ENCODE data around the gene METTL26.

Gene METTL26

DNA sequence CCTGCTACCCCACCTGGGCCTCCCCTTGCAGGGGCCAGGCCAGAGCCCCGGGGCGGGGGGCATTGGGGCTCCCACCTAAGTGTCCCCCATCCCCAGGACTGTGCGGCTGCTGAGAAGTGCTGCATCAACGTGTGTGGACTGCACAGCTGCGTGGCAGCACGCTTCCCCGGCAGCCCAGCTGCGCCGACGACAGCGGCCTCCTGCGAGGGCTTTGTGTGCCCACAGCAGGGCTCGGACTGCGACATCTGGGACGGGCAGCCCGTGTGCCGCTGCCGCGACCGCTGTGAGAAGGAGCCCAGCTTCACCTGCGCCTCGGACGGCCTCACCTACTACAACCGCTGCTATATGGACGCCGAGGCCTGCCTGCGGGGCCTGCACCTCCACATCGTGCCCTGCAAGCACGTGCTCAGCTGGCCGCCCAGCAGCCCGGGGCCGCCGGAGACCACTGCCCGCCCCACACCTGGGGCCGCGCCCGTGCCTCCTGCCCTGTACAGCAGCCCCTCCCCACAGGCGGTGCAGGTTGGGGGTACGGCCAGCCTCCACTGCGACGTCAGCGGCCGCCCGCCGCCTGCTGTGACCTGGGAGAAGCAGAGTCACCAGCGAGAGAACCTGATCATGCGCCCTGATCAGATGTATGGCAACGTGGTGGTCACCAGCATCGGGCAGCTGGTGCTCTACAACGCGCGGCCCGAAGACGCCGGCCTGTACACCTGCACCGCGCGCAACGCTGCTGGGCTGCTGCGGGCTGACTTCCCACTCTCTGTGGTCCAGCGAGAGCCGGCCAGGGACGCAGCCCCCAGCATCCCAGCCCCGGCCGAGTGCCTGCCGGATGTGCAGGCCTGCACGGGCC lies 3.4 kb downstream of the METTL26 start:
- H3K4me1 Mint-ChIP-seq, result peaks cover 7% of the 10 kb centered on the region
- ATAC-seq (ENCODE audit: low read depth), result no peak
- no peak for DNase-seq (ENCODE audit: low spot score in 2 of 2)
- H3K27ac Mint-ChIP-seq, result no peak overlapping the region
- no peaks in the 10 kb centered on the region for H3K36me3 Mint-ChIP-seq
- no peaks in the 10 kb centered on the region for H3K9me3 Mint-ChIP-seq
- H3K4me3 Mint-ChIP-seq, result no peak overlapping the region
- peaks cover 3% of the 10 kb centered on the region for H3K27me3 Mint-ChIP-seq

DNA sequence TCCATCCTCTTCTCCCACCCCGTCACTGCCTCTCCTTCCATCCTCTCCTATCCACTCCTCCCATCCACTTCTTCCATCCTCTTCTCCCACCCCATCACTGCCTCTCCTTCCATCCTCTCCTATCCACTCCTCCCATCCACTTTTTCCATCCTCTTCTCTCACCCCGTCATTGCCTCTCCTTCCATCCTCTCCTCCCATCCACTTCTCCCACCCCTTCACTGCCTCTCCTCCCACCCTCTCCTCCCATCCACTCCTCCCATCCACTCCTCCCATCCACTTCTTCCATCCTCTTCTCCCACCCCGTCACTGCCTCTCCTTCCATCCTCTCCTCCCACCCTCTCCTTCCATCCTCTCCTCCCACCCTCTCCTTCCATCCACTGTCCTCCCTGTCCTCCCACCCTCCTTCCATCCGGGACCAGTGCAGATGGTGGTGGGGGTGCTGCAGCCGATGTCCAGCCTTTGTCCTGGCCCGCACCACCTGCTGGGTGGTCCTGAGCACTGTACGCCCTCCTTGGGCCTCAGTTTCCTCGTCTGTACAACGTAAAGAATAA lies 4.2 kb downstream of the METTL26 start:
- DNase-seq (ENCODE audit: low spot score in 2 of 2) (no peak), ATAC-seq (ENCODE audit: low read depth) (no peak)
- H3K9me3 Mint-ChIP-seq, result no peaks in the 10 kb centered on the region
- H3K27me3 Mint-ChIP-seq, result peaks cover 3% of the 10 kb centered on the region
- H3K4me1 Mint-ChIP-seq, result peaks cover 7% of the 10 kb centered on the region
- H3K36me3 Mint-ChIP-seq, result no peaks in the 10 kb centered on the region
- H3K4me3 Mint-ChIP-seq, result no peak overlapping the region
- no peak overlapping the region for H3K27ac Mint-ChIP-seq

DNA sequence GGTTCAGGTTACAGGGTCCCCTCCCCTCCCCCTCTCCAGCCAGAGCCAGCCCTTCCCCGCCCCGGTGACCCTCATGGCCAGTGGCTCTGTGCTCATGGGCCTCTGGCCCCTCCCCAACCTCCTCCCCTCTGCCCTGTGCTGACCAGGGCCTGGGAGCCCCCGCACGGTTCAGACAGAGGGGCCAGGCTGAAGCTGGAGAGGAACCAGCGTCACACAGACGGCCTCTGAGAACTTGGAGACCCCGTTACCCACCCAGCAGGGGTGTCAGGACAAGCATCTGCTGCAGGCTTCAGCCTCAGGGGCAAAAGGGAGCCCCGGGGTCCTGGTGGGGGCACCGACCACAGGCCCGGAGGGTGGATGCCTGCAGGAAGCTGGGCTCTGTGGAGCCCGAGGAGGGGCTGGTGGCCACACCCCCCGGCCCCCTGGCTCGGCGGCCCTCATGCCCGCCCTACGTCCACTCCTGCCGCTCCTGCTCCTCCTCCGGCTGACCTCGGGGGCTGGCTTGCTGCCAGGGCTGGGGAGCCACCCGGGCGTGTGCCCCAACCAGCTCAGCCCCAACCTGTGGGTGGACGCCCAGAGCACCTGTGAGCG lies 5.2 kb downstream of the METTL26 start, which contains the start of gene WFIKKN1:
WFIKKN1 (plus strand) TSS at position 171 of the 591 bp plus-strand sequence; CDS start at position 440, 269 bp downstream.
- Mint-ChIP-seq H3K4me3 (no peak within 1 kb of the TSS), H3K27ac (no peak within 1 kb of the TSS), H3K4me1 (peaks cover 5% of the 10 kb centered on the region), H3K36me3 (peaks cover 5% of the 10 kb centered on the region), H3K27me3 (peaks cover 3% of the 10 kb centered on the region), H3K9me3 (no peaks in the 10 kb centered on the region)
- ATAC-seq (ENCODE audit: low read depth) (no peak), DNase-seq (ENCODE audit: low spot score in 2 of 2) (no peak)

DNA sequence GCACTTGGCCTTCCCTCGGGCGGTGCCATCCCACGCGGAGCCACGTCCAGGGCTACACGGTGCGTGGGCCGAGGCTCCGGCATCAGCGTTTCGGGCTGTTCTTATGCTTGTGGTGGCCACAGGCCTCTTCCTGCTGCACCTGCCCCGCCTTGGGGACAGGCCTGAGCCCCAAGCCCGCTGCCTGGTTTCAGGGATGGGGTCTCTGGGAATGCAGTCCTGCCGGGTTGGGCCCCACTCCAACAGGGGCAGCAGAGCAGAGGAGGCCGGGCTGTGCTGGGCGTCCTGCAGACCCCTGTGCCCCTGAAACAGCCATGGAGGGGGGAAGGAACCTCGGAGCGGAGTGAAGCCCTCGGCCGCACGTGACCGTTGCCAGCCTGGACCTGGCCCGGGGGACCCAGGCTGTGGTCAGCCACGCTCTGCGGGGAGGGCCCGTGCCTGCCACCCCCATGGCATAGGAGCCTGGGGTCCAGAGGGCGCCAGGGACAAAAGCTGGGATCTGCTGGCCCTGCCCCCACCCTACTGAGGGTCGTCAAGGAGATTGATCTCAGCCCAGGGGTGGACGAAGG lies 5.8 kb downstream of the METTL26 start:
- no peak overlapping the region for H3K4me3 Mint-ChIP-seq
- ATAC-seq (ENCODE audit: low read depth) (no peak), DNase-seq (ENCODE audit: low spot score in 2 of 2) (no peak)
- no peaks in the 10 kb centered on the region for H3K9me3 Mint-ChIP-seq
- peaks cover 5% of the 10 kb centered on the region for H3K36me3 Mint-ChIP-seq
- peaks cover 3% of the 10 kb centered on the region for H3K27me3 Mint-ChIP-seq
- peaks cover 5% of the 10 kb centered on the region for H3K4me1 Mint-ChIP-seq
- no peak overlapping the region for H3K27ac Mint-ChIP-seq

DNA sequence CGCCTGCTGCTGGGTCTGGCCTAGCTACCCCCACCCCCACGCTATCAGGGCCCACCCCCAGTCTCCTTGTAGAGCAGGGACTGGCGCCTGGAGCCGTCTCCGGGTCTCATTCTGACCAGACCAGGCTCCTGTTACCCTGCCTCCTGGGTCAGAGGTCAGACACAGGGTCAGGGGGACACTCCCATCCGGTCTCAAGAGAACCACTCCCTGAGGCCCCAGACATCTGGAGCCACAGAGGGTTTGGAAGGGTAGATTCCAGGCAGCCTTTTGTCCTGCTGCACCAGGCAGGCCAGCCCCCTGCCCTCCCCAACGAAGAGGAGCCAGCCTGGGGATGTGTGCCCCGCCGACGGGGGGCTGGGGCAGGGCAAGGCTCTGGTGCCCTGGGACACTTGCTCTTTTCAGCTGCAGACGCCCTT lies 6.3 kb downstream of the METTL26 start:
- ATAC-seq (ENCODE audit: low read depth) (no peak), DNase-seq (ENCODE audit: low spot score in 2 of 2) (no peak)
- Mint-ChIP-seq H3K4me1 (peaks cover 4% of the 10 kb centered on the region), H3K4me3 (no peak overlapping the region), H3K36me3 (peaks cover 5% of the 10 kb centered on the region), H3K27me3 (peaks cover 3% of the 10 kb centered on the region), H3K27ac (no peak overlapping the region), H3K9me3 (no peaks in the 10 kb centered on the region)

DNA sequence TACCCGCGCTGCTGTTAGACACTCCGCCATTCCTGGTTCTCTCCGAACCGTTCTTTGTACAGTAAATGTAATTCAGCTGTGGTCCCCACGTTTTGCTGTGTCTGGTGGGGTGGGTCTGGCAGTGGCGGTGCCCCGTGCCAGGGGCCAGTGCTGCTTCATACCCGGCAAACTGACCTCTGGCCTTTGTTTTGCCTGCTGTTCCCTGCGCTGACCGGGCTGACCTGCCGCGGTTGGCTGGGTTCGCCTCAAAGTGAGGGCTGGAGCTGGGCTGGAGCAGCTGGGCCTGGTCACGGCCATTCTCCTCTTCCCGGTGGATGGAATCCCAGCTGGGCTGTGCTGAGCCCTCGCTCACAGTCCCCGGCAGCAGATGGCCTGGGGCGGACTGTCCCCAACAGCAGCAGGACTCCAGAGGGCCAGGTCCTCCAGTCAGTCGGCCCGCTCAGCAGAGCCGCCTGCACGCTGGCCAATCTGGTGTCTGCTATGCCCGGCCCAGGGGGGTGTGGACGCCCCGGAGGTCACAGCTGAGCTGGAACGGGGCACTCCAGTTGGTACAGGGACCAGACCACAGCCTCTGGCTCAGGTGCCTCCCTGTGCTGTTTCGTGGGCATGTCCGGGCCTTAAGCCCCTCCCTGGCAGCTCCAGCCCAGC lies 6.8 kb downstream of the METTL26 start:
- Mint-ChIP-seq H3K4me3 (no peak overlapping the region), H3K36me3 (peaks cover 5% of the 10 kb centered on the region), H3K27ac (no peak overlapping the region), H3K4me1 (peaks cover 3% of the 10 kb centered on the region), H3K9me3 (no peaks in the 10 kb centered on the region), H3K27me3 (peaks cover 3% of the 10 kb centered on the region)
- DNase-seq (ENCODE audit: low spot score in 2 of 2), result no peak
- no peak for ATAC-seq (ENCODE audit: low read depth)

DNA sequence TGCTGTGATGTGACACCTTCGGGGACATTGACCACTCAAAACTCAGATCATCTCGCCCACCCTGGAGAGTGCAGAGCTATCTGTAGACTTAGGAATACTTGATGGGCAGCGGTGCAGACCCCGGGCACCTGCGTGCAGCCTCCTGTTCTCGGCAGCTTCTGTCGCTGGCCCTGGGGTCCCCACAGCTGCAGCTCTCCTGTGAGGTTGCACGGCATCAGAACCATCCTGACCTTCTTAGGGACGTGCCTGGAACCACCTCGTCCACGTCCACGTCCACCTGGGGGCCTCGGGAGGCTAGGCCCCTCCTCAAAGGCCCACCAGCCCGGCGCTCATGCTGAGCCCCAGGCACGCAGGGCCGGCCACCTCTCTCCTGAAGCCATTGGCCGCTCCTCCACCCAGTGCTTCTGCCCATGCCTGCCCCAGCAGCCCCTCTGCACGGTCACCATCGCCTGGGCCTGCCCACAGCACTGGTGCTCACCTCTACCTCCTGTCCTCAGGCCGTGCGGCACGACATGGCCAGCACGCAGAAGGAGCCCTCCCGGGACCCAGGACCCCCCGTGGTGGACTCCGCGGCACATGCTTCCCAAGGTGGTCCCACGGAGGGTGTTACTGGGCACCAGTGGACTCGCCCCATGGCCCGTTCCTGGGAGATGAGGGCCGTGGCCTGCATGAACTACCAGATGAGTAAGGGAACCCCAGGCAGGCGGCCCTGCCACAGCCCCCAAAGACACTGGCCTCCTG lies 7.6 kb downstream of the METTL26 start:
- no peak overlapping the region for H3K27ac Mint-ChIP-seq
- H3K36me3 Mint-ChIP-seq, result peaks cover 5% of the 10 kb centered on the region
- peaks cover 3% of the 10 kb centered on the region for H3K27me3 Mint-ChIP-seq
- H3K4me3 Mint-ChIP-seq, result no peak overlapping the region
- ATAC-seq (ENCODE audit: low read depth) (no peak), DNase-seq (ENCODE audit: low spot score in 2 of 2) (no peak)
- H3K9me3 Mint-ChIP-seq, result no peaks in the 10 kb centered on the region
- H3K4me1 Mint-ChIP-seq, result peaks cover 3% of the 10 kb centered on the region

DNA sequence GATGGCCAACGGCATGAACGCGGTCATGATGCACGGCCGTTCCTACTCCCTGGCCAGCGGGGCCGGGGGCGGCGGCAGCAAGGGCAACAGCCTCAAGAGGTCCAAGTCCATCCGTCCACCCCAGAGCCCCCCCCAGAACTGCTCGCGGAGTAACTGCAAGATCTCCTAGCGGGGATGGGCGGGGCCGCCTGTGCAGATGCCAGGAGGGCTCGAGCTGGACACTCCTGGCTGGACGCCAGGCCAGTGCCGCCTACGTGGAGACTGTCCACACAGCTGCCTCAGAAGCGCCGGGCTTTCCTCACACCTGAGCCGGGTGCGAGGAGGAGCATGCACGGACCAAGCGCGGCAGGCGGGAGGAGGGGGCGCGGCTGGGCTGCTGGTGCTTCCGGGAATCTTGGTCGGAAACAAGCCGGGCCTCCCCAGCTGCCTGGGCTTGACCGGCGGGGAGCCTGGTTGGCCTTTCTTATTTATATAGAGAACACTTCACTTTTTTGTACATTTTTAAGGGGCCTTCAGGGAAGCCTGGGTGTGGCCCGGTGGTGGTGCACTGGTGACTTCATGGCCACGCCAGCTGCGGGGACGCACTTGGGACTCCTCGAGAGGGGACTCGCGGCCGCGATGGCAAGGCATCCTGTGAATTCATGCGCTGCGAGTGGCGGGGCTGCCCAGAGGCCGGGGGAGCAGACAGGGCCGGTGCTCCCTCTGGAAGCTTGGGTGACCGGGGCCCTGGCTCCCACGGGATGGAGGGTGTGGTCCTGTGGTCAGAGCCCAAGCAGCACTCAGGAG lies 8.5 kb downstream of the METTL26 start:
- DNase-seq (ENCODE audit: low spot score in 2 of 2) (no peak), ATAC-seq (ENCODE audit: low read depth) (no peak)
- Mint-ChIP-seq H3K36me3 (peaks cover 5% of the 10 kb centered on the region), H3K4me1 (peaks cover 3% of the 10 kb centered on the region), H3K9me3 (no peaks in the 10 kb centered on the region), H3K27me3 (peaks cover 3% of the 10 kb centered on the region), H3K27ac (no peak overlapping the region), H3K4me3 (no peak overlapping the region)

DNA sequence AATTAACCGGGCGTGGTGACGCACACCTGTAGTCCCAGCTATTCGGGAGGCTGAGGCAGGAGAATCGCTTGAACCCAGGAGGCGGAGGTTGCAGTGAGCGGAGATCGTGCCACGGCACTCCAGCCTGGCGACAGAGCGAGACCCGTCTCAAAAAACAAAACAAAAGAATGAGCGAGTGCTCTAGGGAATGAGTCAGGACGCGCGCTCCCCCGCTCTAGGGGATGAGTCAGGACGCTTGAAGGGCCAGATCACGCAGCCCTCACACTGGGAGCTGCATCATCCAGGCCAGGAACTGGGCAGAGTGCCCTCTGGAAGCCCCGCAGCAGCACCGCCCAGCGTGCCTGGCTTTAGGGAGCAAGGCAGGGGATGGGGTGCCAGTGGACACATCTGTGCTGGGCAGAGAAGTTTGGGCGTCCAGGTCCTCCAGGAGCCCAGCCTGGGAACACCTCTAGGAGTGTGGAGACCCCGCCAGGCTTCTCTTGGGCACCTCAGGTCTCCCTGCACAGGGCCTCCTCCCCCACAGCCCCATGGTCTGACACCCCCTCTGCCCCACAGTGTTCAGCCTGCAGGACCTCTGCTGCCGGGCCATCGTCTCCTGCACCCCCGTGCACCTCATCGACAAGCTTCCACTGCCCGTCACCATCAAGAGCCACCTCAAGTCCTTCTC lies 9.2 kb downstream of the METTL26 start:
- Mint-ChIP-seq H3K36me3 (peaks cover 5% of the 10 kb centered on the region), H3K27ac (no peak overlapping the region), H3K9me3 (no peaks in the 10 kb centered on the region), H3K4me1 (peaks cover 3% of the 10 kb centered on the region), H3K4me3 (no peak overlapping the region), H3K27me3 (peaks cover 3% of the 10 kb centered on the region)
- ATAC-seq (ENCODE audit: low read depth) (no peak), DNase-seq (ENCODE audit: low spot score in 2 of 2) (no peak)

DNA sequence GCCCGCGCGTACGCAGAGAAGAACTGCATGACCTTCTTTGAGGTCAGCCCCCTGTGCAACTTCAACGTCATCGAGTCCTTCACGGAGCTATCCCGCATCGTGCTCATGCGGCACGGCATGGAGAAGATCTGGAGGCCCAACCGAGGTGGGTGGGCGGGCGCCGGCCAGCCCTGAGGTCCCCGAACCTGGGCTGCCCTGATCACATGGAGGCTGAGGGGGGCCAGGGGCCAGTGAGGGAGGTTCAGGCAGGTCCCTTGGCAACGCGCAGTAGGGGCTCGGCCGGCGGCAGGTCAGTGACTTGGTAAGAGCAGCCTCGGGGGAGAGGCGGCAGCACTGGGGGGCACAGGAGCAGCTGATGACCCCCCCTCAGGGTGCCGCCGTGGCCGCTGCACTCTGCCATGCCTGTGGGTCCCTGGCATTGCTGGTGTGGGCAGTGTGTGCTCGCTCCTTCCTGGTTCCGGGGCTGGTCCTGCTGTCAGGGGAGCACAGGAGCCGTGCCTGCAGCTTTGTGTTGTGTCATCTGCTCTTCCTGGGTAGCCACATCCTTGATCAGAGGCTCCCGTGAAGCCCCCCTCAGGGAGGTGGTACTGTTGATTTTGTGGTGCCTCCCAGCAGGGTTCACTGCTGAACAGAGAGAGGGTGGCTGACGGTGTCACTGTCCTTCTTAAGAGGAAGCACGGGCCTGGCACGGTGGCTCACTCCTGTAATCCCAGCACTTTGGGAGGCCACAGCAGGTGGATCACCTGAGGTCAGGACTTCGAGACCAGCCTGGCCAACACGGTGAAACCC lies 9.9 kb downstream of the METTL26 start:
- Mint-ChIP-seq H3K4me1 (peaks cover 3% of the 10 kb centered on the region), H3K9me3 (no peaks in the 10 kb centered on the region), H3K4me3 (no peak overlapping the region), H3K27ac (no peak overlapping the region), H3K36me3 (peaks cover 5% of the 10 kb centered on the region), H3K27me3 (no peaks in the 10 kb centered on the region)
- ATAC-seq (ENCODE audit: low read depth) (no peak), DNase-seq (ENCODE audit: low spot score in 2 of 2) (no peak)

DNA sequence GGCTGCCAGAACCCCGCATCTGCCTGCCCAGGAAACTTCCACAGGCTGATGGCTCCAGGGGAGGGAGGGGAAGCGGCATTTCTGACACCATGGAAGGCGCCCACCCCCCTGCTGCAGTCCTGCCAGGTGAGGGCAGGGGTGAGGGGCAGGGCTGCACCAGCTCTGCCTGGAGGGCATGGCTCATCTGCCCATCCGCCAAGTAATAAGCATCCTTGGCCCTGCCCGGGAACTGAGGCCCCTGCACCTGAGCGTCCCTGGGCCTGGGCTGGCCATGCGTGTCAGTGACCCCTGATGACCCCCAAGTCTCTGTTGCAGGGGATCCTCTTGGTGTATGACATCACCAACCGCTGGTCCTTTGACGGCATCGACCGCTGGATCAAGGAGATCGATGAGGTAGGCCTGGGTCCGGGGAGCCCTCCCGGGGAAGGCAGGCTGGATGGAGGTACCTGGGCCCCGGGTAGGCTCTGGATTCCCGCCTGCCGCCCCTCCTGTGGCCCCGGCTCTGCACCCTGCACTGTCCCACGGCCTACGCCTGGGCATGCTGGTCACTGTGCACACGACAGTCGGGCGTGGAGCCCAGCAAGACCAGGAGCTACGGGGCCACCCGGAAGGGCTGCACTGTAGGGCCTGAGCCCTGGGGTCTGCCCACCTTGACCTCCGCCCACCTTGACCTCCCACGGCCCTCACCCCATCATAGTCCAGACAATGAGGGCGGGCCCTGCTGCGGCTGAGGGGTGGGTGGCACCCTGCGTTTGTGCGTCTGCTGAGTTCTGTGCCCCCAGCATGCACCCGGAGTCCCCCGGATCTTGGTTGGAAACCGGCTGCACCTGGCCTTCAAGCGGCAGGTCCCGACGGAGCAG lies 10.8 kb downstream of the METTL26 start:
- Mint-ChIP-seq H3K4me3 (no peak overlapping the region), H3K36me3 (peaks cover 5% of the 10 kb centered on the region), H3K9me3 (no peaks in the 10 kb centered on the region), H3K4me1 (peaks cover 3% of the 10 kb centered on the region), H3K27ac (no peak overlapping the region), H3K27me3 (no peaks in the 10 kb centered on the region)
- no peak for DNase-seq (ENCODE audit: low spot score in 2 of 2)
- no peak for ATAC-seq (ENCODE audit: low read depth)

Data from memory B cell (primary cell).